HG02623 (cell line): ENCODE measurements around the gene CEP112.
"Not testable (repeated sequence)": the region's sequence is repeated elsewhere in the genome, so short reads cannot be mapped to it uniquely, and the experiment has no call there.

ENCODE experiments used
- ATAC-seq: cut with Tn5 transposase; IDR thresholded peaks from one replicate; pipeline ENCODE4 v1.9.1; 2021; ENCODE audit warnings: moderate library complexity; ENCODE audit not compliant: unreplicated experiment

Gene CEP112

GRCh38 chr17:66165537-66166123 lies 26.3 kb downstream of the CEP112 start:
- ATAC-seq, result no peak

- ATAC-seq, result not testable (repeated sequence)
These were observed 36.9 kb downstream of the CEP112 start for GRCh38 chr17:66155055-66155454.

GRCh38 chr17:66152756-66153155 lies 39.2 kb downstream of the CEP112 start:
- no peak for ATAC-seq

- no peak for ATAC-seq
These were observed 41.2 kb downstream of the CEP112 start for GRCh38 chr17:66150708-66151107.

GRCh38 chr17:66149562-66149961 lies 42.4 kb downstream of the CEP112 start:
- ATAC-seq, result no peak

GRCh38 chr17:66146394-66146793 lies 45.5 kb downstream of the CEP112 start:
- ATAC-seq, result no peak

- no peak for ATAC-seq
These were observed 48.2 kb downstream of the CEP112 start for GRCh38 chr17:66143657-66144282.

- ATAC-seq, result no peak
These were observed 49.5 kb downstream of the CEP112 start for GRCh38 chr17:66142428-66142827.

GRCh38 chr17:66138120-66138519 lies 53.8 kb downstream of the CEP112 start:
- ATAC-seq, result no peak

- ATAC-seq, result no peak
These were observed 56.0 kb downstream of the CEP112 start for GRCh38 chr17:66135896-66136295.

GRCh38 chr17:66135219-66135618 lies 56.7 kb downstream of the CEP112 start:
- no peak for ATAC-seq

- ATAC-seq, result no peak
These were observed 62.2 kb downstream of the CEP112 start for GRCh38 chr17:66129759-66130158.

GRCh38 chr17:66126231-66126630 lies 65.7 kb downstream of the CEP112 start:
- no peak for ATAC-seq

GRCh38 chr17:66123163-66123562 lies 68.8 kb downstream of the CEP112 start:
- ATAC-seq, result no peak

GRCh38 chr17:66115246-66115645 lies 76.7 kb downstream of the CEP112 start:
- no peak for ATAC-seq

- no peak for ATAC-seq
These were observed 77.3 kb downstream of the CEP112 start for GRCh38 chr17:66114609-66115008.

GRCh38 chr17:66107731-66108130 lies 84.2 kb downstream of the CEP112 start:
- no peak for ATAC-seq

- no peak for ATAC-seq
These were observed 93.9 kb downstream of the CEP112 start for GRCh38 chr17:66098040-66098439.

- ATAC-seq, result no peak
These were observed 97.2 kb downstream of the CEP112 start for GRCh38 chr17:66094727-66095126.

GRCh38 chr17:66091445-66092080 lies 100.4 kb downstream of the CEP112 start:
- ATAC-seq, result no peak

- ATAC-seq, result no peak
These were observed 102.2 kb downstream of the CEP112 start for GRCh38 chr17:66089764-66090163.

- no peak for ATAC-seq
These were observed 103.8 kb downstream of the CEP112 start for GRCh38 chr17:66088173-66088572.
